ENCODE data around the gene GCNA. TPM values are rescaled to one million over a fixed set of nuclear protein-coding genes. Genes with fewer than 3 reads are reported as not detected.

GCNA gene
- total RNA-seq, 2 experiments from 2014 or later: 2.1 to 4.2 TPM

- no peaks in the 10 kb centered on the region for H3K9me3 ChIP-seq (ENCODE audit: low read length)
- H3K9me2 ChIP-seq (ENCODE audit: insufficient read depth, low read length): no peaks in the 10 kb centered on the region
- DNase-seq (ENCODE audit: low spot score): no peak
- H3K4me2 ChIP-seq (ENCODE audit: low read length): peak overlapping the region; percentile 69
- no peak overlapping the region for H2AFZ ChIP-seq (ENCODE audit: low read length)
- no TSS peak for BruUV-seq (replicated peaks)
- TF ChIP-seq CTCF (conservative IDR thresholded peaks at IDR 0.05; ENCODE audit: low read length) (no peak), EZH2phosphoT487 (IDR thresholded peaks at IDR 0.05; ENCODE audit: borderline replicate concordance, low read depth, low read length) (no peak)
- peaks cover 93% of the 10 kb centered on the region for H3K36me3 ChIP-seq (ENCODE audit: insufficient read depth, low read length)
- H3K79me2 ChIP-seq (ENCODE audit: insufficient read depth, low read depth, low read length): peaks cover 100% of the 10 kb centered on the region
- intact Hi-C loops (cut with micrococcal nuclease; ENCODE audit: unreplicated experiment): loop anchor here (1.0 to 10.0 kb wide), 2 partner anchors 8 to 256 kb away; partner anchors contain the start of genes NONO and OGT
- peak overlapping the region; percentile 73 for H3K27ac ChIP-seq (ENCODE audit: low read depth, low read length, poor library complexity, severe bottlenecking)
- H3K4me1 ChIP-seq (ENCODE audit: insufficient read depth, low read length, poor library complexity, severe bottlenecking): peaks cover 63% of the 10 kb centered on the region
- ChIA-PET CTCF (ENCODE audit: unreplicated experiment) (no interaction called here), POLR2A (no interaction called here)
- peaks cover 57% of the 10 kb centered on the region for H4K20me1 ChIP-seq (ENCODE audit: insufficient read depth, low read length)
- H3K4me3 ChIP-seq (ENCODE audit: low read depth, low read length, poor library complexity, severe bottlenecking): peak overlapping the region; percentile 54
Observed at GRCh38 chrX:71540801-71541200, 37.4 kb upstream of the GCNA start.

- Histone ChIP-seq H3K4me1 (ENCODE audit: insufficient read depth, low read length, poor library complexity, severe bottlenecking) (peaks cover 59% of the 10 kb centered on the region), H3K9me2 (ENCODE audit: insufficient read depth, low read length) (no peaks in the 10 kb centered on the region), H3K27ac (ENCODE audit: low read depth, low read length, poor library complexity, severe bottlenecking) (peak overlapping the region; percentile 73), H3K4me2 (ENCODE audit: low read length) (peak overlapping the region; percentile 69), H4K20me1 (ENCODE audit: insufficient read depth, low read length) (peaks cover 53% of the 10 kb centered on the region), H2AFZ (ENCODE audit: low read length) (no peak overlapping the region), H3K9me3 (ENCODE audit: low read length) (no peaks in the 10 kb centered on the region), H3K79me2 (ENCODE audit: insufficient read depth, low read depth, low read length) (peaks cover 99% of the 10 kb centered on the region), H3K4me3 (ENCODE audit: low read depth, low read length, poor library complexity, severe bottlenecking) (peak overlapping the region; percentile 54), H3K36me3 (ENCODE audit: insufficient read depth, low read length) (peaks cover 93% of the 10 kb centered on the region)
- CTCF ChIA-PET (ENCODE audit: unreplicated experiment): no interaction called here
- DNase-seq (ENCODE audit: low spot score): peak; percentile 68
- POLR2A ChIA-PET: interaction anchor here (0.5 to 0.9 kb wide), 3 partner anchors 7 to 17 kb away, joined by 3 to 6 read pairs (median 3); no protein-coding TSS in a partner anchor
- intact Hi-C loops (cut with micrococcal nuclease; ENCODE audit: unreplicated experiment): loop anchor here (1.0 to 10.0 kb wide), 2 partner anchors 8 to 257 kb away; partner anchors contain the start of genes NONO and OGT
- TF ChIP-seq EZH2phosphoT487 (IDR thresholded peaks at IDR 0.05; ENCODE audit: borderline replicate concordance, low read depth, low read length): no peak
- TF ChIP-seq CTCF (conservative IDR thresholded peaks at IDR 0.05; ENCODE audit: low read length): no peak
- BruUV-seq (replicated peaks): no TSS peak
Observed at GRCh38 chrX:71541210-71542022, 36.8 kb upstream of the GCNA start.
